Measurements from ENCODE around the gene SECISBP2. TPM values are rescaled to one million over a fixed set of nuclear protein-coding genes. Genes with fewer than 3 reads are reported as not detected.

The SECISBP2 gene
- total and polyA plus RNA-seq, 2 experiments from 2014 or later, result 12.2 to 13.0 TPM

- in situ Hi-C loops (cut with MboI), result no loop called here
- Histone ChIP-seq H2AFZ (no peak overlapping the region), H3K36me3 (ENCODE audit: low read depth) (0 out of 2 replicates have a peak, but pooled peaks cover 4% of the 10 kb centered on the region), H3K9ac (peak overlapping the region; percentile 86; the same call in 1 of the 2 replicates), H3K9me3 (ENCODE audit: low read depth) (no peaks in the 10 kb centered on the region), H3K4me3 (peak overlapping the region; percentile 88), H3K27me3 (replicated peaks; ENCODE audit: insufficient read depth) (no peaks in the 10 kb centered on the region), H3K9me2 (ENCODE audit: insufficient read depth) (no peaks in the 10 kb centered on the region), H4K20me1 (ENCODE audit: insufficient read depth) (no peaks in the 10 kb centered on the region), H3K27ac (peak overlapping the region; percentile 40; the same call in 1 of the 2 replicates), H3F3A (ENCODE audit: insufficient read depth) (peaks cover 47% of the 10 kb centered on the region), H3K4me1 (ENCODE audit: insufficient read depth) (peaks cover 41% of the 10 kb centered on the region), H3K79me2 (ENCODE audit: insufficient read depth) (peaks cover 81% of the 10 kb centered on the region), H3K4me2 (ENCODE audit: unreplicated experiment) (peak overlapping the region; percentile 84)
- TF ChIP-seq EZH2 (IDR thresholded peaks at IDR 0.05; ENCODE audit: insufficient read depth, poor library complexity, severe bottlenecking) (no peak), EZH2phosphoT487 (IDR thresholded peaks at IDR 0.05; ENCODE audit: insufficient read depth, low read depth) (no peak)
- WGBS, 2 experiments (ENCODE audit: low coverage in 1 of 2, low lambda C conversion rate in 2 of 2, missing lambda C conversion rate in 2 of 2), result 96 to 100% methylated on average over 1 of the region's 1 CpG
- no peak for DNase-seq
These were observed 3.3 kb upstream of the SECISBP2 start for GRCh38 chr9:89314955-89315354.

DNA sequence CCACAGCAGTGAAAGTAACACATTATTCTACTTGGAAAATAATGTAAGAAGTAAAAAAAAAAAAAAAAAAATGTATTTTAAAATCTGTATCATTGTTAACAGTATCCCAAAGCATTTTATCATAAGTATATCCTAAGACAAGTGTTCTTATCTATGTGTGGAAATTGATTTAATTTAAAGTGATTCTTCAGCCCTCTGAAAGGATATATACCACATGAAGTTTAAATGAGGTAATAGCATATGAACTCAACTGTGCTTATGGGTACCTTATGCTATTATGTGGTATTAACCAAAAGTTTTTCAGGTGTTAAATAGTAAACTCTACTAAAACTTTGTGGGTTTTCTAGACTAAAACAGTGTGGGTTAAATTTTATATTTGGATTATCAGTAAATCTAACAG lies 2.8 kb upstream of the SECISBP2 start:
- H3F3A ChIP-seq (ENCODE audit: insufficient read depth), result peaks cover 47% of the 10 kb centered on the region
- no peaks in the 10 kb centered on the region for H3K27me3 ChIP-seq (replicated peaks; ENCODE audit: insufficient read depth)
- H3K4me3 ChIP-seq, result no peak overlapping the region
- 0 out of 2 replicates have a peak, but pooled peaks cover 4% of the 10 kb centered on the region for H3K36me3 ChIP-seq (ENCODE audit: low read depth)
- no peaks in the 10 kb centered on the region for H3K9me2 ChIP-seq (ENCODE audit: insufficient read depth)
- TF ChIP-seq EZH2phosphoT487 (IDR thresholded peaks at IDR 0.05; ENCODE audit: insufficient read depth, low read depth) (no peak), EZH2 (IDR thresholded peaks at IDR 0.05; ENCODE audit: insufficient read depth, poor library complexity, severe bottlenecking) (no peak)
- H3K4me2 ChIP-seq (ENCODE audit: unreplicated experiment), result no peak overlapping the region
- in situ Hi-C loops (cut with MboI), result no loop called here
- no peak overlapping the region for H3K27ac ChIP-seq
- DNase-seq, result no peak
- H3K9me3 ChIP-seq (ENCODE audit: low read depth), result no peaks in the 10 kb centered on the region
- H3K9ac ChIP-seq, result no peak overlapping the region
- peaks cover 46% of the 10 kb centered on the region for H3K4me1 ChIP-seq (ENCODE audit: insufficient read depth)
- no peak overlapping the region for H2AFZ ChIP-seq
- peaks cover 81% of the 10 kb centered on the region for H3K79me2 ChIP-seq (ENCODE audit: insufficient read depth)
- H4K20me1 ChIP-seq (ENCODE audit: insufficient read depth), result no peaks in the 10 kb centered on the region

GRCh38 chr9:89317282-89317681 lies 1.0 kb upstream of the SECISBP2 start:
- Histone ChIP-seq H3F3A (ENCODE audit: insufficient read depth) (peaks cover 47% of the 10 kb centered on the region), H3K27ac (peak overlapping the region; percentile 99), H3K4me2 (ENCODE audit: unreplicated experiment) (peak overlapping the region; percentile 96), H3K79me2 (ENCODE audit: insufficient read depth) (peaks cover 86% of the 10 kb centered on the region), H3K4me1 (ENCODE audit: insufficient read depth) (peaks cover 52% of the 10 kb centered on the region), H3K27me3 (replicated peaks; ENCODE audit: insufficient read depth) (no peaks in the 10 kb centered on the region), H3K9me2 (ENCODE audit: insufficient read depth) (no peaks in the 10 kb centered on the region), H2AFZ (peak overlapping the region; percentile 38; the same call in 1 of the 2 replicates), H4K20me1 (ENCODE audit: insufficient read depth) (no peaks in the 10 kb centered on the region), H3K36me3 (ENCODE audit: low read depth) (0 out of 2 replicates have a peak, but pooled peaks cover 4% of the 10 kb centered on the region), H3K9me3 (ENCODE audit: low read depth) (no peaks in the 10 kb centered on the region), H3K4me3 (peak overlapping the region; percentile 94), H3K9ac (peak overlapping the region; percentile 96)
- TF ChIP-seq EZH2phosphoT487 (IDR thresholded peaks at IDR 0.05; ENCODE audit: insufficient read depth, low read depth), result no peak
- TF ChIP-seq EZH2 (IDR thresholded peaks at IDR 0.05; ENCODE audit: insufficient read depth, poor library complexity, severe bottlenecking), result no peak
- DNase-seq, result no peak
- WGBS, 2 experiments (ENCODE audit: low coverage in 1 of 2, low lambda C conversion rate in 2 of 2, missing lambda C conversion rate in 2 of 2), result 75 to 80% methylated on average over 4 of the region's 4 CpGs
- in situ Hi-C loops (cut with MboI), result no loop called here

GRCh38 chr9:89319015-89319905 lies 960 bp downstream of the SECISBP2 start:
- DNase-seq, result peak; percentile 20
- Histone ChIP-seq H3K4me2 (ENCODE audit: unreplicated experiment) (peak overlapping the region; percentile 89), H3K4me3 (peak overlapping the region; percentile 94), H3K27ac (peak overlapping the region; percentile 99), H3F3A (ENCODE audit: insufficient read depth) (peaks cover 43% of the 10 kb centered on the region), H3K9ac (peak overlapping the region; percentile 96), H3K27me3 (replicated peaks; ENCODE audit: insufficient read depth) (no peaks in the 10 kb centered on the region), H3K9me2 (ENCODE audit: insufficient read depth) (no peaks in the 10 kb centered on the region), H4K20me1 (ENCODE audit: insufficient read depth) (no peaks in the 10 kb centered on the region), H3K4me1 (ENCODE audit: insufficient read depth) (peaks cover 35% of the 10 kb centered on the region), H3K79me2 (ENCODE audit: insufficient read depth) (peaks cover 86% of the 10 kb centered on the region), H3K36me3 (ENCODE audit: low read depth) (0 out of 2 replicates have a peak, but pooled peaks cover 4% of the 10 kb centered on the region), H3K9me3 (ENCODE audit: low read depth) (no peaks in the 10 kb centered on the region), H2AFZ (peak overlapping the region; percentile 57)
- WGBS, 2 experiments (ENCODE audit: low coverage in 1 of 2, low lambda C conversion rate in 2 of 2, missing lambda C conversion rate in 2 of 2), result 3% methylated on average over 13 of the region's 13 CpGs
- in situ Hi-C loops (cut with MboI), result no loop called here
- TF ChIP-seq EZH2phosphoT487 (IDR thresholded peaks at IDR 0.05; ENCODE audit: insufficient read depth, low read depth) (no peak), EZH2 (IDR thresholded peaks at IDR 0.05; ENCODE audit: insufficient read depth, poor library complexity, severe bottlenecking) (no peak)
